ENCODE measurements around the gene PADI6. TPM values are rescaled to one million over a fixed set of nuclear protein-coding genes. Genes with fewer than 3 reads are reported as not detected.

The PADI6 gene
- total RNA-seq, result not detected in 2 replicates

DNA sequence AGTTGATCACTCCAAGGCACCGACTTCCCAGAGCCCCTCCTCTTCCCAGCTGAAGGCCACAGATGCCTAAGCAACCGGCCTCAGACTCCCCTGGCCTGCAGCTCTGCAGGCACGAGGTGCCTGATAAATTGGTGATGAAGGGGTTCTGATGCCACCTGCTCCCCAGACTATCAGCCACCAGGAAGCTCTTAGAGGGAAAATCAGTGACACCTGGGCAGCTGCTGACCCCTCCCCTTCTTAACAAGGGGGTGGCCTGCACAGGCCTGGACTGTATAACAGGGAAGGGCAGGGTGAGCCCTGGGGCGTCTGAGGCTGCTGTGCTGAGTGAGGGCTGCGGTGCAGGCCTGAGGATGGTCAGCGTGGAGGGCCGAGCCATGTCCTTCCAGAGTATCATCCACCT lies at the start of gene PADI6:
Gene PADI6 (plus strand): TSS at position 301 of the 400 bp plus-strand sequence. CDS start 50 bp downstream, at position 351.

DNA sequence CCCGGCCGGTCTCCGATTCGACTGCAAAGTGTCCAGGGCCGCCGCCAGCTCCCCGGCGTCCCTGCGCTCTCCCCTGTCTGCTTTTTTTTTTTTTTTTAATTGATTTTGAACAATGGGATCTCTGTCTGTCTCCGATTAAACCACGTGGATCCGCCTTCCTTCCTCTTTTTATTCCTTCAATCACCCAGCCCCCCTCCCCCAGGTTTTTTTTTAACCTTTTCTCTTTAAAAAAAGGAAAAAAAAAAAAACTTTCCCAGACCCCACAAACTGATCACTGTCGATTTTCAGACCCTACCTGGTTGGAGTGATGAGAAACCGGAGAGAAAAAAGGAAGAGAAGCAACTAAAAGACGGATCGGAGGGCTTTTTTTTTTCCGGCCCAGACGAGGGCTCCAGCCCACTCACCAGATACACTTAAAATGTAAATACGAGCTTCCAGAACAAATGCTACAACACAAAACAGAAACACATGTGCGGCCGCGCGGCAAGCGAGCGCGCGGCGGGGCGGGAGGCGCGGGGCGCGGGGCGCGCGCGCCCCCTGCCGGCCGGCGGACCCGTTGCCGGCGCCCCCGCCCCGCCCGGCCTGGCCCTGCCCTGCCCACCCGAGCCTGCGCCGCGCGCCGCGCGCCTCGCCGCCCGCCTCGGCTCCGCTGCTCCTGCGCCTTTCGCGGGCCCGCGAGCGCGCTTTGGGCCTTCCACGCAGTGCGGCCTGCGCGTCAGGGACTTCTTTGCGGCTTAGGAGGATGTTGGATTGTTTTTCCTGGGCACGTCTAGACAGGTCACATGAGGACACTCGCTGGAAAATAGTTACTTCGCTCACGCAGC lies 67.5 kb downstream of the PADI6 start, which contains the start of gene RCC2:
Gene RCC2 (minus strand): TSS at position 428 of the 824 bp plus-strand sequence. CDS start 1,163 bp downstream, outside the sequence.

Other genes starting within 250 kb of the PADI6 start
- 1.9 TPM in 1 of 2 replicates, not detected in the other for gene PADI1, start 167.1 kb upstream of the PADI6 start, total RNA-seq
- gene PADI3, start 123.1 kb upstream of the PADI6 start, total RNA-seq, result not detected in 2 replicates
- not detected in 2 replicates for gene PADI4, start 64.0 kb upstream of the PADI6 start, total RNA-seq
- gene RCC2, start 67.5 kb downstream of the PADI6 start, total RNA-seq, result 27.1 and 29.1 TPM in 2 replicates
- gene ARHGEF10L, start 167.5 kb downstream of the PADI6 start, total RNA-seq, result 15.9 and 16.5 TPM in 2 replicates

Data from myometrial cell (primary cell).